Hepatocyte (in vitro differentiated cells): ENCODE data around the gene BCL2A1. TPM values are rescaled to one million over a fixed set of nuclear protein-coding genes. Genes with fewer than 3 reads are reported as not detected.
A peak's percentile ranks its signal among the peaks of the same experiment; 100 is the strongest.
"Not testable (repeated sequence)": the region's sequence is repeated elsewhere in the genome, so short reads cannot be mapped to it uniquely, and the experiment has no call there.

Source experiments
- DNase-seq: peaks from one replicate; pipeline ENCODE4 v3.0.0-alpha.2; 2016; ENCODE audit warnings: low spot score
- H2AFZ ChIP-seq: fragments of 200-600 bp; sonication (generic); 2 replicates; pipeline ENCODE4 v1.6.0; 2016; ENCODE audit warnings: antibody characterized with exemption, mild to moderate bottlenecking
- H3K27ac ChIP-seq: fragments of 200-600 bp; sonication (generic); 2 replicates; pipeline ENCODE4 v1.5.1; 2016; ENCODE audit warnings: mild to moderate bottlenecking
- H3K27me3 ChIP-seq: fragments of 200-600 bp; sonication (generic); 2 replicates; pipeline ENCODE4 v1.6.1; 2016
- H3K36me3 ChIP-seq: fragments of 200-600 bp; sonication (generic); replicated peaks from 2 replicates; pipeline ENCODE4 v1.5.1; 2016; ENCODE audit warnings: low read depth; ENCODE audit not compliant: insufficient read depth
- H3K4me1 ChIP-seq: fragments of 200-600 bp; sonication (generic); 2 replicates; pipeline ENCODE4 v1.5.1; 2016; ENCODE audit warnings: mild to moderate bottlenecking, moderate library complexity; ENCODE audit not compliant: insufficient read depth
- H3K4me2 ChIP-seq: fragments of 200-600 bp; sonication (generic); 2 replicates; pipeline ENCODE4 v1.6.0; 2016
- H3K4me3 ChIP-seq: fragments of 200-600 bp; sonication (generic); 2 replicates; pipeline ENCODE4 v1.5.1; 2016; ENCODE audit warnings: mild to moderate bottlenecking
- H3K79me2 ChIP-seq: fragments of 200-600 bp; sonication (generic); 2 replicates; pipeline ENCODE4 v1.6.0; 2017; ENCODE audit warnings: mild to moderate bottlenecking
- H3K9me2 ChIP-seq: fragments of 200-600 bp; sonication (generic); replicated peaks from 2 replicates; pipeline ENCODE4 v1.6.0; 2017; ENCODE audit warnings: mild to moderate bottlenecking; ENCODE audit not compliant: insufficient read depth
- H3K9me3 ChIP-seq: fragments of 200-600 bp; sonication (generic); 2 replicates; pipeline ENCODE4 v1.5.1; 2016; ENCODE audit warnings: low read depth, mild to moderate bottlenecking
- H4K20me1 ChIP-seq: fragments of 200-600 bp; sonication (generic); 2 replicates; pipeline ENCODE4 v1.6.0; 2016; ENCODE audit warnings: mild to moderate bottlenecking; ENCODE audit not compliant: insufficient read depth, poor library complexity, severe bottlenecking
- EZH2 ChIP-seq: fragments of 200-600 bp; sonication (generic); IDR thresholded peaks from 2 replicates; pipeline ENCODE4 v1.6.1; 2016; ENCODE audit warnings: antibody characterized with exemption, mild to moderate bottlenecking, borderline replicate concordance
- EZH2phosphoT487 ChIP-seq: fragments of 200-600 bp; sonication (generic); IDR thresholded peaks from one replicate; pipeline ENCODE4 v1.6.1; 2018; ENCODE audit warnings: antibody characterized with exemption, mild to moderate bottlenecking, low read depth, moderate library complexity; ENCODE audit not compliant: unreplicated experiment, severe bottlenecking
- WGBS: methylation state at CpG from one replicate; pipeline ENCODE4 v1.1.6; 2016; ENCODE audit warnings: low lambda C conversion rate; ENCODE audit errors: missing lambda C conversion rate; 5-methylcytosine and 5-hydroxymethylcytosine counted together
- polyA plus RNA-seq: library from polyadenylated mRNA; unstranded; fragments of >200 nt; fragmentation: Nextera tagmentation; extraction: Ambion mirVana; gene quantifications from 2 replicates; pipeline ENCODE4 v1.2.1, GENCODE V29; 2016
- total RNA-seq: library from RNA; depleted of rRNA; stranded (reverse); fragments of >200 nt; gene quantifications from 2 replicates; pipeline ENCODE4 v1.2.3, GENCODE V29; 2014
- TF ChIP-seq, protein P1 (sequence below): fragments of 200-600 bp; sonication (generic); IDR thresholded peaks from 2 replicates; pipeline ENCODE4 v1.5.1; 2016; ENCODE audit warnings: antibody characterized with exemption, mild to moderate bottlenecking; ENCODE audit not compliant: poor library complexity

BCL2A1 gene
- total and polyA plus RNA-seq, 2 experiments from 2014 or later, result 9.9 to 11.1 TPM

GRCh38 chr15:79916502-79917132, 54.4 kb downstream of the BCL2A1 start:
- Histone ChIP-seq H3K79me2 (peaks cover 53% of the 10 kb centered on the region), H3K9me3 (no peaks in the 10 kb centered on the region), H4K20me1 (no peaks in the 10 kb centered on the region), H3K9me2 (no peaks in the 10 kb centered on the region), H2AFZ (no peak overlapping the region), H3K4me1 (peaks cover 30% of the 10 kb centered on the region), H3K27ac (peak overlapping the region; percentile 71), H3K4me2 (no peak overlapping the region), H3K4me3 (no peak overlapping the region), H3K27me3 (no peaks in the 10 kb centered on the region), H3K36me3 (no peaks in the 10 kb centered on the region)
- TF ChIP-seq EZH2phosphoT487 (no peak), EZH2 (no peak)
- TF ChIP-seq, protein P1, sequence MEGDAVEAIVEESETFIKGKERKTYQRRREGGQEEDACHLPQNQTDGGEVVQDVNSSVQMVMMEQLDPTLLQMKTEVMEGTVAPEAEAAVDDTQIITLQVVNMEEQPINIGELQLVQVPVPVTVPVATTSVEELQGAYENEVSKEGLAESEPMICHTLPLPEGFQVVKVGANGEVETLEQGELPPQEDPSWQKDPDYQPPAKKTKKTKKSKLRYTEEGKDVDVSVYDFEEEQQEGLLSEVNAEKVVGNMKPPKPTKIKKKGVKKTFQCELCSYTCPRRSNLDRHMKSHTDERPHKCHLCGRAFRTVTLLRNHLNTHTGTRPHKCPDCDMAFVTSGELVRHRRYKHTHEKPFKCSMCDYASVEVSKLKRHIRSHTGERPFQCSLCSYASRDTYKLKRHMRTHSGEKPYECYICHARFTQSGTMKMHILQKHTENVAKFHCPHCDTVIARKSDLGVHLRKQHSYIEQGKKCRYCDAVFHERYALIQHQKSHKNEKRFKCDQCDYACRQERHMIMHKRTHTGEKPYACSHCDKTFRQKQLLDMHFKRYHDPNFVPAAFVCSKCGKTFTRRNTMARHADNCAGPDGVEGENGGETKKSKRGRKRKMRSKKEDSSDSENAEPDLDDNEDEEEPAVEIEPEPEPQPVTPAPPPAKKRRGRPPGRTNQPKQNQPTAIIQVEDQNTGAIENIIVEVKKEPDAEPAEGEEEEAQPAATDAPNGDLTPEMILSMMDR, result no peak
- WGBS, result 44% methylated on average over 3 of the region's 3 CpGs
- DNase-seq, result peak; percentile 31

DNA sequence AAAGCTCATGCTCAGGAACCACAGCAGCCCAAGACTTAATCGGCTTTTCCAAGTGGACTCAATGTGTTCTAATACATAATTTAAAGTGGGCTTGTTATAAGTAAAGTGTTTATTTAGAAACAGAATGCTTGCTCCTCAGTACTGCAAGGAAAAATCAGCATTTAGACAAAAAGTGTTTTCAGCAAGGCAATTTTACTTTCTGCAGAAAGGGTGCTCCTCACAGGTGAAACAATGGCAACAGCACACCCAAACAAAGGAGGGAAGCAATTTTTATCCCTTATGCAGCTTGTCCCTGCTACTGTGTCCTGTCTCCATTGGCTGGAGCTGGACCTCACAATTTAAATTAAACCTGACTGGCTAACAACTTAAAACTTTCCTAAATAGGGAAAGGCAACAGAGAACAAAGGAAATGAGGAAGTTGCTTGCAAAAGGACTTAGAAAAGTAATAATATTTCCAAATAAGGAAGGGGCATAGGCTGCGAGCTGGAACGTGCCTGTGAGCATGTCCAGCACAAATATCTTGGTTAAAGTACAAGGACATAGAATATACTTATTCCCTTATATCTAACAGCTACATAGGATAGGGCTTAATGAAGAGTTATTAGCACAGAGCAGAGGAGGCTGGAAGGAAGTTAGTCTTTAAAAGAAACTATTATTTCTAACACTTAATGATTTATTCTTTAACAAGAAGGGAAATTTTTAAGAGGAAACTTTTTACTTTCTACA, 55.1 kb downstream of the BCL2A1 start:
- not testable (repeated sequence) for H4K20me1 ChIP-seq, H3K4me3 ChIP-seq, H3K36me3 ChIP-seq, H2AFZ ChIP-seq, H3K9me2 ChIP-seq, H3K4me2 ChIP-seq, H3K27me3 ChIP-seq, H3K9me3 ChIP-seq, DNase-seq
- peak overlapping the region; percentile 71 for H3K27ac ChIP-seq
- H3K4me1 ChIP-seq, result peaks cover 24% of the 10 kb centered on the region
- H3K79me2 ChIP-seq, result peaks cover 50% of the 10 kb centered on the region
- WGBS, result 71% methylated on average over 3 of the region's 3 CpGs

GRCh38 chr15:79914728-79915127, 56.3 kb downstream of the BCL2A1 start:
- Histone ChIP-seq H3K9me2 (no peaks in the 10 kb centered on the region), H3K4me1 (peaks cover 13% of the 10 kb centered on the region), H4K20me1 (no peaks in the 10 kb centered on the region), H3K4me2 (no peak overlapping the region), H3K36me3 (no peaks in the 10 kb centered on the region), H3K27ac (no peak overlapping the region), H3K27me3 (no peaks in the 10 kb centered on the region), H3K79me2 (peaks cover 49% of the 10 kb centered on the region), H3K9me3 (no peaks in the 10 kb centered on the region), H3K4me3 (no peak overlapping the region), H2AFZ (no peak overlapping the region)
- DNase-seq, result no peak
- TF ChIP-seq, protein P1, result no peak
- TF ChIP-seq EZH2phosphoT487 (no peak), EZH2 (no peak)

Other genes with a start within 250 kb of the BCL2A1 start
- gene MTHFS, start 74.2 kb downstream of the BCL2A1 start, total RNA-seq, result 89.4 and 99.9 TPM in 2 replicates
- 84.0 and 84.5 TPM in 2 replicates for gene MTHFS, start 74.2 kb downstream of the BCL2A1 start, polyA plus RNA-seq
- gene ZFAND6, start 88.5 kb upstream of the BCL2A1 start, total RNA-seq, result 160 and 187 TPM in 2 replicates
- 104 and 113 TPM in 2 replicates for gene ZFAND6, start 88.5 kb upstream of the BCL2A1 start, polyA plus RNA-seq
- gene FAH, start 181.8 kb upstream of the BCL2A1 start, total RNA-seq, result 58.0 and 235 TPM in 2 replicates
- gene FAH, start 181.8 kb upstream of the BCL2A1 start, polyA plus RNA-seq, result 88.1 and 90.5 TPM in 2 replicates